Stimulated activated CD8-positive, alpha-beta memory T cell treated with anti-CD3 and anti-CD28 coated beads, Interleukin-7, amount 100 ng/mL, for 4 hours (primary cell): ENCODE results near the gene TTI1.
A peak's percentile ranks its signal among the peaks of the same experiment; 100 is the strongest.

Source experiments
- DNase-seq, 2 donors: peaks; one replicate each; pipeline ENCODE4 v3.0.0-alpha.2; 2020; ENCODE audit warnings: low read depth in 2 of 2

Gene TTI1

GRCh38 chr20:38033330-38034107 is at the start of gene TTI1, which contains the start of gene RPRD1B:
Gene TTI1, minus strand, starts transcription at chr20:38033456. Its CDS starts 19,640 bp downstream, at chr20:38013816.
Gene RPRD1B, plus strand, starts transcription at chr20:38033746. Its CDS starts 202 bp downstream, at chr20:38033948.
- peak; percentile 83 to 84 for DNase-seq

GRCh38 chr20:38082894-38083293 is 49.6 kb upstream of the TTI1 start:
- no peak for DNase-seq

GRCh38 chr20:38081575-38081974 is 48.3 kb upstream of the TTI1 start:
- DNase-seq = no peak

GRCh38 chr20:38079353-38079752 is 46.1 kb upstream of the TTI1 start:
- DNase-seq = no peak

GRCh38 chr20:38078084-38078483 is 44.8 kb upstream of the TTI1 start:
- no peak for DNase-seq

- DNase-seq = no peak
These were observed 43.3 kb upstream of the TTI1 start for GRCh38 chr20:38076548-38076947.

GRCh38 chr20:38075161-38075998 is 42.1 kb upstream of the TTI1 start:
- DNase-seq = no peak

GRCh38 chr20:38073307-38074071 is 40.2 kb upstream of the TTI1 start:
- no peak for DNase-seq

GRCh38 chr20:38072898-38073297 is 39.6 kb upstream of the TTI1 start:
- no peak for DNase-seq

- DNase-seq = no peak
These were observed 34.6 kb upstream of the TTI1 start for GRCh38 chr20:38067717-38068365.

- no peak for DNase-seq
These were observed 33.9 kb upstream of the TTI1 start for GRCh38 chr20:38066969-38067716.

GRCh38 chr20:38065764-38066375 is 32.6 kb upstream of the TTI1 start:
- DNase-seq = no peak

GRCh38 chr20:38063911-38064530 is 30.8 kb upstream of the TTI1 start:
- DNase-seq = no peak

- no peak for DNase-seq
These were observed 29.6 kb upstream of the TTI1 start for GRCh38 chr20:38062890-38063289.

GRCh38 chr20:38061109-38061508 is 27.9 kb upstream of the TTI1 start:
- DNase-seq = no peak

GRCh38 chr20:38060536-38060935 is 27.3 kb upstream of the TTI1 start:
- DNase-seq = no peak

- DNase-seq = no peak
These were observed 26.6 kb upstream of the TTI1 start for GRCh38 chr20:38059832-38060231.

- peak; percentile 54 to 55 for DNase-seq
These were observed 24.2 kb upstream of the TTI1 start for GRCh38 chr20:38057351-38057972.

- no peak for DNase-seq
These were observed 22.6 kb upstream of the TTI1 start for GRCh38 chr20:38055848-38056247.
